Mesendoderm (in vitro differentiated cells): ENCODE data around the gene SDK2.

Experiments
- DNase-seq: peaks from one replicate; pipeline ENCODE4 v3.0.0; 2013
- H2AK5ac ChIP-seq: 2 replicates; pipeline ENCODE4 v1.6.1; 2013; ENCODE audit warnings: low read length, inconsistent platforms
- H2BK120ac ChIP-seq: 2 replicates; pipeline ENCODE4 v1.6.1; 2013; ENCODE audit warnings: low read depth, mild to moderate bottlenecking, low read length, moderate library complexity, mixed read lengths
- H2BK15ac ChIP-seq: replicated peaks from 2 replicates; pipeline ENCODE4 v1.6.1; 2013; ENCODE audit warnings: low read depth, mild to moderate bottlenecking, moderate library complexity
- H2BK5ac ChIP-seq: 2 replicates; pipeline ENCODE4 v1.6.1; 2013; ENCODE audit warnings: low read length, inconsistent platforms
- H3K18ac ChIP-seq: 2 replicates; pipeline ENCODE4 v1.6.1; 2013; ENCODE audit warnings: mild to moderate bottlenecking, low read length, mixed read lengths
- H3K23ac ChIP-seq: one replicate; pipeline ENCODE4 v1.6.1; 2013; ENCODE audit warnings: low read length
- H3K27ac ChIP-seq: 2 replicates; pipeline ENCODE4 v1.5.1; 2013; ENCODE audit warnings: low read depth, mild to moderate bottlenecking, inconsistent platforms, low read length, moderate library complexity
- H3K27me3 ChIP-seq: 2 replicates; pipeline ENCODE4 v1.6.1; 2013; ENCODE audit warnings: low read length, control low read depth, mild to moderate bottlenecking, inconsistent platforms; ENCODE audit not compliant: insufficient read depth, poor library complexity
- H3K36me3 ChIP-seq: 2 replicates; pipeline ENCODE4 v1.6.1; 2013; ENCODE audit warnings: low read length, inconsistent platforms; ENCODE audit not compliant: control insufficient read depth, insufficient read depth
- H3K4ac ChIP-seq: one replicate; pipeline ENCODE4 v1.6.1; 2013; ENCODE audit warnings: low read depth, mild to moderate bottlenecking, low read length, moderate library complexity
- H3K4me1 ChIP-seq: 2 replicates; pipeline ENCODE4 v1.6.1; 2013; ENCODE audit warnings: low read depth, low read length, inconsistent platforms; ENCODE audit not compliant: control insufficient read depth
- H3K4me2 ChIP-seq: 2 replicates; pipeline ENCODE4 v1.6.1; 2013; ENCODE audit warnings: low read length
- H3K4me3 ChIP-seq: 2 replicates; pipeline ENCODE4 v1.5.1; 2013; ENCODE audit warnings: mild to moderate bottlenecking, low read length
- H3K56ac ChIP-seq: one replicate; pipeline ENCODE4 v1.6.1; 2013; ENCODE audit warnings: low read length
- H3K79me1 ChIP-seq: 2 replicates; pipeline ENCODE4 v1.6.1; 2013; ENCODE audit warnings: low read length, inconsistent platforms
- H3K79me2 ChIP-seq: 2 replicates; pipeline ENCODE4 v1.6.1; 2013; ENCODE audit warnings: mild to moderate bottlenecking, low read length; ENCODE audit not compliant: control insufficient read depth, insufficient read depth
- H3K9ac ChIP-seq: 2 replicates; pipeline ENCODE4 v1.6.1; 2013; ENCODE audit warnings: low read length, inconsistent platforms
- H4K5ac ChIP-seq: one replicate; pipeline ENCODE4 v1.6.1; 2013; ENCODE audit warnings: low read length
- H4K8ac ChIP-seq: one replicate; pipeline ENCODE4 v1.6.1; 2013; ENCODE audit warnings: low read depth, mild to moderate bottlenecking, control low read depth, low read length, moderate library complexity
- WGBS: extraction: QIAGEN DNeasy Blood & Tissue Kit; methylation state at CpG from one replicate; pipeline ENCODE4 v1.1.7; 2013; ENCODE audit warnings: low lambda C conversion rate, missing lambda C conversion rate; ENCODE audit not compliant: insufficient coverage; ENCODE audit errors: extremely low coverage; 5-methylcytosine and 5-hydroxymethylcytosine counted together

SDK2 gene

GRCh38 chr17:73466704-73467433 is 177.4 kb downstream of the SDK2 start:
- Histone ChIP-seq H3K4me2 (no peak overlapping the region), H3K23ac (no peak overlapping the region), H2BK15ac (no peak overlapping the region), H3K4ac (no peak overlapping the region), H3K79me2 (no peaks in the 10 kb centered on the region), H3K79me1 (no peaks in the 10 kb centered on the region), H3K56ac (no peak overlapping the region), H3K4me3 (no peak overlapping the region), H3K4me1 (no peaks in the 10 kb centered on the region), H3K18ac (no peak overlapping the region), H3K27ac (no peak overlapping the region), H3K9ac (no peak overlapping the region), H3K27me3 (no peaks in the 10 kb centered on the region), H2BK120ac (no peak overlapping the region), H2BK5ac (no peak overlapping the region), H4K5ac (no peak overlapping the region), H3K36me3 (no peaks in the 10 kb centered on the region), H2AK5ac (no peak overlapping the region), H4K8ac (no peak overlapping the region)
- DNase-seq, result no peak
- WGBS, result no CpG with 5 or more reads among the region's 15 CpGs

GRCh38 chr17:73465953-73466230 is 178.4 kb downstream of the SDK2 start:
- no peak overlapping the region for H2AK5ac ChIP-seq
- no peak overlapping the region for H3K9ac ChIP-seq
- H3K79me1 ChIP-seq, result no peaks in the 10 kb centered on the region
- no peaks in the 10 kb centered on the region for H3K36me3 ChIP-seq
- no peak overlapping the region for H2BK5ac ChIP-seq
- no peak overlapping the region for H2BK120ac ChIP-seq
- H2BK15ac ChIP-seq, result no peak overlapping the region
- no peak overlapping the region for H4K5ac ChIP-seq
- no peaks in the 10 kb centered on the region for H3K4me1 ChIP-seq
- H3K79me2 ChIP-seq, result no peaks in the 10 kb centered on the region
- H3K27me3 ChIP-seq, result no peaks in the 10 kb centered on the region
- no peak overlapping the region for H3K23ac ChIP-seq
- no peak overlapping the region for H4K8ac ChIP-seq
- H3K4me2 ChIP-seq, result no peak overlapping the region
- no peak overlapping the region for H3K4me3 ChIP-seq
- H3K4ac ChIP-seq, result no peak overlapping the region
- H3K56ac ChIP-seq, result no peak overlapping the region
- H3K27ac ChIP-seq, result no peak overlapping the region
- no CpG with 5 or more reads among the region's 2 CpGs for WGBS
- no peak overlapping the region for H3K18ac ChIP-seq
- no peak for DNase-seq

DNA sequence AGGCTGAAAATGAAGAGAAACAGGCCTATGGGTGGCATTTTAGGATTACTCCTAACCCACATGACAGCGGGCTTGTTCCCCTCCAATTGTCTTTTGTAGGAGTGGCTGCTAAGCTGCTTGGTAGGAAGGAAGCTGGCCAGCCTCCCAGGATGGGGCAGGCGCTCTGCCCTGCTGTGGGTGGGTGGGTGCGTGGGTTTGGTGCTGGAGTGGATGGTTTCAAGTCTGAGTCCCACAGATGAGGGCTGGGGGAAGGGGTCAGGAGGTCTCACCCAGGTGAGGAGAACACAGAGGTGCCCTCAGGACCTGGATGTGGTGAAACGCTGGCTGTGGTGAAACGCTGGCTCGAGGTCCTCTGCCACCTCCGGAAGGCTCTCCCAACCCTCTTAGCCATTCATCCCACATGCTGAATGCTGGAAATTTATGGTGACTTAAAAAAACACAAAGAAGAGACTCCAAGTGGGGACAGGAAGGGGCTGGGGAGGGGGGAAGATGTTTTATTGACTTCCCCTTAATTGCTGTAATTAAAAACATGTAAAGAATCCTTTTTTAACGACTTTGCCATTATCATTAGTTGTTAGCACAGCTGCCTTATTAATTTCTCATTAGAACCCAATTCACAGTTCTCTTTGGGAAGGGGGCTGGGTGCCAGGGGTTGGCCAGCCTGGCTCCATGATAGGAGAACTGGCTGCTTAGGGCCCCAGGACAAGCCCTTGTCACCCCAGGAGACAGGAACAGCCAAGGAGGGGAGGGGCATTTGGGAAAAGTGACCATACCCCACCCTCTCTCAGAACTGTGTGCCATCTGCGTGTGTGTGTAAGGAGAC is 178.9 kb downstream of the SDK2 start:
- Histone ChIP-seq H2AK5ac (no peak overlapping the region), H4K5ac (no peak overlapping the region), H3K36me3 (no peaks in the 10 kb centered on the region), H3K4me2 (no peak overlapping the region), H4K8ac (no peak overlapping the region), H3K27ac (no peak overlapping the region), H3K79me1 (no peaks in the 10 kb centered on the region), H2BK120ac (no peak overlapping the region), H2BK5ac (no peak overlapping the region), H3K9ac (no peak overlapping the region), H3K4me1 (no peaks in the 10 kb centered on the region), H3K4ac (no peak overlapping the region), H2BK15ac (no peak overlapping the region), H3K18ac (no peak overlapping the region), H3K4me3 (no peak overlapping the region), H3K27me3 (no peaks in the 10 kb centered on the region), H3K56ac (no peak overlapping the region), H3K23ac (no peak overlapping the region), H3K79me2 (no peaks in the 10 kb centered on the region)
- WGBS, result no CpG with 5 or more reads among the region's 9 CpGs
- no peak for DNase-seq

DNA sequence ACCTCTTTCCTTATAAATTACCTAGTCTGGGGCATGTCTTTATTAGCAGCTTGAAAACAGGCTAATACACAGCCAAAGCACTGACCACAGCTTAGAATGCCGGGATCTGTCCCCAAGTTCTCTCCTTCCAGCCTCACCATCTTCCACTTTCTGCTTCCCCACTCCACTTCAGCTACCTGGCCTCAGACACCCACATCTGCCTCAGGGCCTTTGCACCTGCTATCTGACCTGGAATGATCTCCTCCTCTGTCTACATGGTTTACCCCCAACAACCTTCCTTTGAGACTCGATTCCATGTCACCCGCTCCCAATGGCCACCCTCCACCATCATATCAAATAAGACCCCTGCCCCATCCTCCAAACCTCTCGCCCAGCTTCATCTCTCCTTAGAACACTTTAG is 179.8 kb downstream of the SDK2 start:
- DNase-seq, result no peak
- no peak overlapping the region for H2BK5ac ChIP-seq
- H3K18ac ChIP-seq, result no peak overlapping the region
- no peak overlapping the region for H2AK5ac ChIP-seq
- H2BK120ac ChIP-seq, result no peak overlapping the region
- H3K4ac ChIP-seq, result no peak overlapping the region
- H4K5ac ChIP-seq, result no peak overlapping the region
- no peak overlapping the region for H3K4me3 ChIP-seq
- no peaks in the 10 kb centered on the region for H3K36me3 ChIP-seq
- no peak overlapping the region for H3K9ac ChIP-seq
- no peaks in the 10 kb centered on the region for H3K27me3 ChIP-seq
- H4K8ac ChIP-seq, result no peak overlapping the region
- no peaks in the 10 kb centered on the region for H3K79me2 ChIP-seq
- WGBS, result no CpG with 5 or more reads among the region's 4 CpGs
- H3K56ac ChIP-seq, result no peak overlapping the region
- no peak overlapping the region for H2BK15ac ChIP-seq
- no peak overlapping the region for H3K4me2 ChIP-seq
- no peak overlapping the region for H3K27ac ChIP-seq
- H3K23ac ChIP-seq, result no peak overlapping the region
- H3K4me1 ChIP-seq, result no peaks in the 10 kb centered on the region
- no peaks in the 10 kb centered on the region for H3K79me1 ChIP-seq

GRCh38 chr17:73463821-73464220 is 180.4 kb downstream of the SDK2 start:
- Histone ChIP-seq H3K23ac (no peak overlapping the region), H2BK5ac (no peak overlapping the region), H3K18ac (no peak overlapping the region), H3K27me3 (no peaks in the 10 kb centered on the region), H3K4me3 (no peak overlapping the region), H3K79me2 (no peaks in the 10 kb centered on the region), H2AK5ac (no peak overlapping the region), H3K79me1 (no peaks in the 10 kb centered on the region), H3K9ac (no peak overlapping the region), H4K8ac (no peak overlapping the region), H2BK120ac (no peak overlapping the region), H4K5ac (no peak overlapping the region), H3K56ac (no peak overlapping the region), H3K4me1 (no peaks in the 10 kb centered on the region), H2BK15ac (no peak overlapping the region), H3K36me3 (no peaks in the 10 kb centered on the region), H3K4ac (no peak overlapping the region), H3K27ac (no peak overlapping the region), H3K4me2 (no peak overlapping the region)
- WGBS, result no CpG with 5 or more reads among the region's 5 CpGs
- DNase-seq, result no peak
